Panc1 (cell line): ENCODE results near the gene SNX27. TPM values are rescaled to one million over a fixed set of nuclear protein-coding genes. Genes with fewer than 3 reads are reported as not detected.

ENCODE experiments used
- ATAC-seq: fragments of 200-7000 bp; cut with Tn5 transposase; 2 replicates; pipeline ENCODE4 v1.9.1; 2020; ENCODE audit warnings: mild to moderate bottlenecking, moderate library complexity
- BruUV-seq: library from RNA; stranded (reverse); fragments of 400-500 nt; replicated peaks from 2 replicates; lab custom pipeline; 2021; lab: Mats Ljungman, UMichigan
- CTCF ChIA-PET: fragments of 300-600 bp; sonication (Branson Sonifier 250); formaldehyde crosslinking; loops from one replicate; lab custom pipeline; 2022; ENCODE audit warnings: antibody characterized with exemption; lab: Charles Lee
- POLR2A ChIA-PET: fragments of 300-600 bp; sonication (Branson Sonifier 250); formaldehyde crosslinking; loops from one replicate; lab custom pipeline; 2022; ENCODE audit warnings: antibody characterized with exemption; lab: Charles Lee
- DNase-seq: peaks from one replicate; pipeline ENCODE4 v3.0.0-alpha.2; 2010; ENCODE audit warnings: low read depth, low spot score
- H3K27ac ChIP-seq: 2 replicates; pipeline ENCODE4 v1.5.1; 2011; ENCODE audit warnings: mild to moderate bottlenecking, low read length, inconsistent platforms
- H3K27me3 ChIP-seq: fragments of 200-500 bp; sonication (Bioruptor generic); 2 replicates; pipeline ENCODE4 v1.6.0; 2014; ENCODE audit warnings: low read length, inconsistent platforms; ENCODE audit not compliant: control insufficient read depth, insufficient read depth
- H3K36me3 ChIP-seq: fragments of 200-500 bp; sonication (Bioruptor generic); 2 replicates; pipeline ENCODE4 v1.5.1; 2014; ENCODE audit warnings: inconsistent platforms, mild to moderate bottlenecking, low read length, moderate library complexity; ENCODE audit not compliant: control insufficient read depth, insufficient read depth
- H3K4me1 ChIP-seq: 2 replicates; pipeline ENCODE4 v1.5.1; 2011; ENCODE audit warnings: inconsistent platforms, mild to moderate bottlenecking, low read length, moderate library complexity; ENCODE audit not compliant: control insufficient read depth, insufficient read depth
- H3K4me3 ChIP-seq, 2 experiments: 2 replicates each; pipeline ENCODE4 v1.5.1; 2011 to 2012; ENCODE audit warnings: low read depth in 2 of 2, low read length in 2 of 2, mild to moderate bottlenecking in 2 of 2, inconsistent platforms in 1 of 2, moderate library complexity in 1 of 2
- H3K9me3 ChIP-seq: fragments of 200-500 bp; sonication (Bioruptor generic); 2 replicates; pipeline ENCODE4 v1.5.1; 2014; ENCODE audit warnings: low read depth, mild to moderate bottlenecking, inconsistent platforms, low read length, moderate library complexity; ENCODE audit not compliant: control insufficient read depth, insufficient read depth
- CTCF ChIP-seq: fragments of 450-650 bp; IDR thresholded peaks from 2 replicates; pipeline ENCODE4 v1.5.1; 2017; ENCODE audit warnings: mild to moderate bottlenecking
- POLR2AphosphoS5 ChIP-seq: IDR thresholded peaks from 2 replicates; pipeline ENCODE4 v1.6.1; 2012; ENCODE audit warnings: mild to moderate bottlenecking, low read depth, low read length, moderate library complexity
- REST ChIP-seq, 2 experiments: IDR thresholded peaks; 2 replicates each; pipeline ENCODE4 v1.6.1; 2011 to 2012; ENCODE audit warnings: low read depth in 2 of 2, control low read depth in 1 of 2, low read length in 1 of 2, mild to moderate bottlenecking in 1 of 2, moderate library complexity in 1 of 2; ENCODE audit not compliant: insufficient read depth in 1 of 2
- SIN3A ChIP-seq: IDR thresholded peaks from 2 replicates; pipeline ENCODE4 v1.6.1; 2012; ENCODE audit warnings: low read depth, mild to moderate bottlenecking, low read length, moderate library complexity, borderline replicate concordance; ENCODE audit not compliant: insufficient read depth
- TCF7L2 ChIP-seq: IDR thresholded peaks from 2 replicates; pipeline ENCODE4 v1.6.1; 2011; ENCODE audit warnings: mild to moderate bottlenecking, low read depth, low read length, inconsistent platforms
- in situ Hi-C: cut with HindIII; loops from 2 replicates; pipeline ENCODE4 v1.10.0; 2016; ENCODE audit warnings: low sequenced_read_pairs, low pct_unique_long_range_greater_than_20kb
- intact Hi-C: fragments of 100-400 bp; cut with micrococcal nuclease; formaldehyde crosslinking; loops from one replicate; pipeline ENCODE4 v1.10.0; 2022; ENCODE audit not compliant: unreplicated experiment
- total RNA-seq: library from RNA; stranded (reverse); gene quantifications from one replicate; pipeline ENCODE4 v1.2.1, GENCODE V29; 2021; ENCODE audit not compliant: unreplicated experiment

The SNX27 gene
- total RNA-seq, 1 experiment from 2014 or later, result 58.4 TPM

- Histone ChIP-seq H3K4me3 (no peak overlapping the region), H3K27ac (no peak overlapping the region), H3K36me3 (no peaks in the 10 kb centered on the region), H3K9me3 (no peaks in the 10 kb centered on the region), H3K4me1 (no peaks in the 10 kb centered on the region), H3K27me3 (no peaks in the 10 kb centered on the region)
- ATAC-seq, result peak; percentile 35
- intact Hi-C loops, result no loop called here
- in situ Hi-C loops, result no loop called here
- ChIA-PET POLR2A (no interaction called here), CTCF (no interaction called here)
- no peak for TF ChIP-seq TCF7L2
- no peak for TF ChIP-seq SIN3A
- TF ChIP-seq REST (IDR thresholded peaks at IDR 0.05; ENCODE audit: insufficient read depth in 1 of 2, low read depth in 2 of 2, low read length in 1 of 2), result no peak
- no peak for TF ChIP-seq CTCF
- TF ChIP-seq POLR2AphosphoS5, result no peak
- no TSS peak for BruUV-seq
- DNase-seq, result no peak
Measured at GRCh38 chr1:151705753-151706463, 94.1 kb downstream of the SNX27 start.

DNA sequence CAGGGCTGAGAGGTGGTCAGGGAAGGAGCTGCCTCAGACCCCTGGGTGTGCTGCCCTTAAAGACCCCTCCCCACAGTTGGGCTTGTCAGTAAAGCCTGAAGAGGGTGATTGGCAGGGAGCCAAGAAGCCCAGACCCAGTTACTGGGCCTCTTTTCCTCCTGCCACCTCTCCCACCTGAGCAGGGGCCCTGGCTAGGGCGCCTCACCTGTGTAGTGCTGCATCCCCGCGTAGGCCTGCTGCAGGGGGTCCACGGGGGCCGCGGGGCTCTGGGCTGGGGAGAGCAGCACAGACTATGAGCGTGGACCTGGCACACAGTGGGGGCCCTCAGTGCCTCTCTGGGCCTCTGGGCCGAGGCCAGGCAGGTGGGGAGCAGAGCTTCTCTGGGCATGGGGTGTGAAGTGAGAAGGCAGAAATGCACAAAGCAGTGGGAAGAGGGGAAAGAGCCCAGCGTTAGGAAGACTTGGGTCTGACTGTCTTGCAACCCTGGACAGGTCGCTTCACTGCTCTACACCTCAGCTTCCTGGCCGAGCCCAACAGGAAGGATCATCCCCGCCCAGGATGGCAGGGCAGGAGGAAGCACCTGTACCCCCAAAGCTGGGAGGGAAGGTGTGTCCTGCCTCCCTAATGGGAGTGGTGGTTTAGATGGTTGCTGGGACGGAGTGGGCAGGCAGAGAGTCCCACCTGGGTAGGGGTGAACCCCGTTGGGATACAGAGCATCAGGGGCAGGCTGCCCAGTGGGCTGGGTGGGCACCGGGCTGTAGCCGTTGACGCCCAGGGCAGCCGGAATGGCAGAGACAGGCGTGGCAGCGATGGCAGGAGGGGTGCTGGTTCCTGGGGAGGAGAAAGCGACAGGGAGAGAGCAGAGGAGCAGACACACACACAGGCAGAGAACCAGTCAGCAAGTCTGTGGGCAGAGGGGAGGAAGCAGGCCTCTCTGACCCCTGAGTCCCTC is 94.9 kb downstream of the SNX27 start:
- DNase-seq (no peak), ATAC-seq (no peak)
- H3K9me3 ChIP-seq, result no peaks in the 10 kb centered on the region
- ChIA-PET CTCF (no interaction called here), POLR2A (interaction anchor here (0.7 kb wide), 1 partner anchor 10 kb away, joined by 9 read pairs; the partner anchor contains the start of gene CELF3)
- no TSS peak for BruUV-seq
- no peak overlapping the region for H3K4me3 ChIP-seq
- no peaks in the 10 kb centered on the region for H3K27me3 ChIP-seq
- H3K4me1 ChIP-seq, result no peaks in the 10 kb centered on the region
- H3K36me3 ChIP-seq, result no peaks in the 10 kb centered on the region
- in situ Hi-C loops, result no loop called here
- intact Hi-C loops, result no loop called here
- TF ChIP-seq SIN3A (no peak), TCF7L2 (no peak), CTCF (no peak), POLR2AphosphoS5 (no peak), REST (IDR thresholded peaks at IDR 0.05; ENCODE audit: insufficient read depth in 1 of 2, low read depth in 2 of 2, low read length in 1 of 2) (no peak)
- no peak overlapping the region for H3K27ac ChIP-seq
